GM19468 (cell line): ENCODE measurements around the gene SRGAP1.
"Not testable (repeated sequence)": the region's sequence is repeated elsewhere in the genome, so short reads cannot be mapped to it uniquely, and the experiment has no call there.

Experiments used
- ATAC-seq: cut with Tn5 transposase; IDR thresholded peaks from one replicate; pipeline ENCODE4 v1.9.1; 2021; ENCODE audit warnings: mild to moderate bottlenecking, moderate library complexity, moderate number of reproducible peaks; ENCODE audit not compliant: unreplicated experiment; ENCODE audit errors: extremely low read depth

SRGAP1 gene

GRCh38 chr12:63863658-63864453 is 19.4 kb downstream of the SRGAP1 start:
- ATAC-seq = no peak

GRCh38 chr12:63864454-63864706 is 19.9 kb downstream of the SRGAP1 start:
- ATAC-seq = no peak

GRCh38 chr12:63865448-63865847 is 20.9 kb downstream of the SRGAP1 start:
- no peak for ATAC-seq

- no peak for ATAC-seq
Observed at GRCh38 chr12:63867053-63867452, 22.6 kb downstream of the SRGAP1 start.

- no peak for ATAC-seq
Observed at GRCh38 chr12:63869656-63870055, 25.2 kb downstream of the SRGAP1 start.

- no peak for ATAC-seq
Observed at GRCh38 chr12:63870838-63871237, 26.3 kb downstream of the SRGAP1 start.

GRCh38 chr12:63874897-63875480 is 30.5 kb downstream of the SRGAP1 start:
- no peak for ATAC-seq

- no peak for ATAC-seq
Observed at GRCh38 chr12:63875703-63876102, 31.2 kb downstream of the SRGAP1 start.

GRCh38 chr12:63876980-63877379 is 32.5 kb downstream of the SRGAP1 start:
- ATAC-seq = no peak

GRCh38 chr12:63877693-63878092 is 33.2 kb downstream of the SRGAP1 start:
- no peak for ATAC-seq

- not testable (repeated sequence) for ATAC-seq
Observed at GRCh38 chr12:63880235-63880634, 35.7 kb downstream of the SRGAP1 start.

GRCh38 chr12:63880742-63881263 is 36.3 kb downstream of the SRGAP1 start:
- ATAC-seq = no peak

GRCh38 chr12:63882844-63883243 is 38.3 kb downstream of the SRGAP1 start:
- no peak for ATAC-seq

- ATAC-seq = no peak
Observed at GRCh38 chr12:63885401-63885800, 40.9 kb downstream of the SRGAP1 start.

GRCh38 chr12:63888908-63889635 is 44.6 kb downstream of the SRGAP1 start:
- ATAC-seq = no peak

- no peak for ATAC-seq
Observed at GRCh38 chr12:63889721-63890509, 45.4 kb downstream of the SRGAP1 start.

- no peak for ATAC-seq
Observed at GRCh38 chr12:63893170-63893569, 48.7 kb downstream of the SRGAP1 start.

- no peak for ATAC-seq
Observed at GRCh38 chr12:63894132-63894531, 49.6 kb downstream of the SRGAP1 start.

GRCh38 chr12:63895841-63896240 is 51.3 kb downstream of the SRGAP1 start:
- ATAC-seq = no peak

- no peak for ATAC-seq
Observed at GRCh38 chr12:63897931-63898330, 53.4 kb downstream of the SRGAP1 start.
